CD14-positive monocyte (primary cell): Measurements from ENCODE around the gene MTMR12. TPM values are rescaled to one million over a fixed set of nuclear protein-coding genes. Genes with fewer than 3 reads are reported as not detected.
A peak's percentile ranks its signal among the peaks of the same experiment; 100 is the strongest.

Experiments used
- DNase-seq, 3 donors: peaks; one replicate each; pipeline ENCODE4 v3.0.0-alpha.2; 2011 to 2022
- H2AFZ ChIP-seq: 2 replicates; pipeline ENCODE4 v1.6.0; 2012; ENCODE audit warnings: mild to moderate bottlenecking, low read depth, low read length, inconsistent platforms; ENCODE audit not compliant: insufficient read depth, poor library complexity, severe bottlenecking
- H3K27ac ChIP-seq, 2 donors: 1 replicate in 1 of 2; 2 replicates in 1 of 2; pipeline ENCODE4 v1.5.1; 2012 to 2013; ENCODE audit warnings: low read length in 2 of 2, control low read depth in 1 of 2, inconsistent platforms in 1 of 2, low read depth in 1 of 2, mild to moderate bottlenecking in 1 of 2
- H3K27me3 ChIP-seq, 2 donors: one replicate each; pipeline versions ENCODE4 v1.6.0 to v1.6.1; 2011 to 2013; ENCODE audit warnings: low read length in 2 of 2; ENCODE audit not compliant: control insufficient read depth in 2 of 2, insufficient read depth in 2 of 2
- H3K36me3 ChIP-seq, 2 donors: replicated peaks in 1 of 2; 1 replicate in 1 of 2; 2 replicates in 1 of 2; pipeline versions ENCODE4 v1.5.1 to v1.6.1; 2012 to 2013; ENCODE audit warnings: low read length in 2 of 2, control low read depth in 1 of 2, inconsistent platforms in 1 of 2, mild to moderate bottlenecking in 1 of 2; ENCODE audit not compliant: insufficient read depth in 2 of 2, control insufficient read depth in 1 of 2
- H3K4me1 ChIP-seq, 2 donors: 1 replicate in 1 of 2; 2 replicates in 1 of 2; pipeline versions ENCODE4 v1.5.1 to v1.6.1; 2012 to 2013; ENCODE audit warnings: low read length in 2 of 2, control low read depth in 1 of 2, inconsistent platforms in 1 of 2, mild to moderate bottlenecking in 1 of 2, moderate library complexity in 1 of 2; ENCODE audit not compliant: insufficient read depth in 2 of 2, control insufficient read depth in 1 of 2
- H3K4me2 ChIP-seq: replicated peaks from 2 replicates; pipeline ENCODE3; 2012; ENCODE audit warnings: low read length, moderate library complexity, mild to moderate bottlenecking; ENCODE audit not compliant: poor library complexity, severe bottlenecking; ENCODE audit errors: extremely low read depth
- H3K4me3 ChIP-seq, 3 experiments: fragments of 200-600 bp in 1 of 3; sonication (generic) in 1 of 3; replicated peaks in 1 of 3; 1 replicate in 2 of 3; 2 replicates in 1 of 3; pipeline ENCODE4 v1.5.1; 2011 to 2013; ENCODE audit warnings: low read length in 3 of 3, mild to moderate bottlenecking in 3 of 3, control low read depth in 2 of 3, low read depth in 2 of 3, inconsistent platforms in 1 of 3, moderate library complexity in 1 of 3
- H3K79me2 ChIP-seq: 2 replicates; pipeline ENCODE4 v1.6.0; 2012; ENCODE audit warnings: mild to moderate bottlenecking, control low read depth, inconsistent platforms, low read length, moderate library complexity; ENCODE audit not compliant: insufficient read depth
- H3K9ac ChIP-seq: 2 replicates; pipeline ENCODE4 v1.6.0; 2017; ENCODE audit warnings: low read length, mild to moderate bottlenecking; ENCODE audit not compliant: insufficient read depth, poor library complexity, severe bottlenecking
- H3K9me3 ChIP-seq, 2 donors: replicated peaks in 1 of 2; 1 replicate in 1 of 2; 2 replicates in 1 of 2; pipeline versions ENCODE4 v1.5.1 to v1.6.1; 2012 to 2013; ENCODE audit warnings: low read length in 2 of 2, control low read depth in 1 of 2; ENCODE audit not compliant: control insufficient read depth in 1 of 2, insufficient read depth in 1 of 2
- H4K20me1 ChIP-seq: 2 replicates; pipeline ENCODE4 v1.6.0; 2012; ENCODE audit warnings: mild to moderate bottlenecking, low read length, control low read depth, moderate library complexity; ENCODE audit not compliant: insufficient read depth
- H3K27ac Mint-ChIP-seq, 7 donors: one replicate each; pipeline ENCODE4 v1.8.0; 2020; ENCODE audit warnings: mild to moderate bottlenecking in 7 of 7, mixed read lengths in 7 of 7, moderate library complexity in 6 of 7, inconsistent platforms in 2 of 7
- H3K27me3 Mint-ChIP-seq, 3 donors: one replicate each; pipeline ENCODE4 v1.8.0; 2021 to 2022; ENCODE audit warnings: low read depth in 3 of 3, mild to moderate bottlenecking in 3 of 3, mixed read lengths in 3 of 3, moderate library complexity in 3 of 3, inconsistent platforms in 1 of 3
- H3K36me3 Mint-ChIP-seq, 2 donors: one replicate each; pipeline ENCODE4 v1.8.0; 2020; ENCODE audit warnings: mixed read lengths in 2 of 2, inconsistent platforms in 1 of 2, mild to moderate bottlenecking in 1 of 2
- H3K4me1 Mint-ChIP-seq: one replicate; pipeline ENCODE4 v1.8.0; 2020; ENCODE audit warnings: mild to moderate bottlenecking, mixed read lengths
- H3K4me3 Mint-ChIP-seq, 2 donors: one replicate each; pipeline ENCODE4 v1.8.0; 2020; ENCODE audit warnings: mild to moderate bottlenecking in 2 of 2, mixed read lengths in 2 of 2, moderate library complexity in 1 of 2
- H3K9me3 Mint-ChIP-seq, 7 donors: one replicate each; pipeline ENCODE4 v1.8.0; 2020 to 2022; ENCODE audit warnings: mixed read lengths in 7 of 7, mild to moderate bottlenecking in 6 of 7, moderate library complexity in 6 of 7, inconsistent platforms in 2 of 7
- CTCF ChIP-seq: fragments of 200-600 bp; IDR thresholded peaks from one replicate; pipeline ENCODE4 v1.8.0; 2022; ENCODE audit warnings: antibody characterized with exemption, mild to moderate bottlenecking
- WGBS: methylation state at CpG from one replicate; pipeline ENCODE4 v1.1.5; 2013; ENCODE audit warnings: missing lambda C conversion rate; ENCODE audit not compliant: insufficient coverage; 5-methylcytosine and 5-hydroxymethylcytosine counted together
- intact Hi-C, 2 donors: fragments of 100-400 bp; cut with micrococcal nuclease; formaldehyde crosslinking; loops; one replicate each; pipeline versions ENCODE4 v1.15.0 to v1.15.1; 2023
- polyA plus RNA-seq, 3 donors: library from polyadenylated mRNA; depleted of rRNA in 1 of 3; unstranded in 2 of 3; stranded (reverse) in 1 of 3; fragments of 300-500 nt in 2 of 3; fragments of >200 nt in 1 of 3; fragmentation: Illumina TruSeq in 2 of 3; gene quantifications; 1 replicate in 2 of 3; 2 replicates in 1 of 3; pipeline ENCODE4 v1.2.3, GENCODE V29; 2012 to 2021

Gene MTMR12
- polyA plus RNA-seq, 3 donors: 10.3 to 19.0 (median 17.3) TPM

GRCh38 chr5:32195265-32195664, 117.5 kb downstream of the MTMR12 start:
- intact Hi-C loops: no loop called here
- peak overlapping the region in 1 of 2 donors; percentile 4 for H3K4me3 Mint-ChIP-seq
- no peak overlapping the region for H3K27ac Mint-ChIP-seq

GRCh38 chr5:32193591-32193990, 119.1 kb downstream of the MTMR12 start:
- Histone ChIP-seq H3K36me3 (no peaks in the 10 kb centered on the region), H2AFZ (peak overlapping the region; percentile 58), H3K27ac (peak overlapping the region; percentile 32 to 47), H3K79me2 (no peaks in the 10 kb centered on the region), H3K27me3 (no peaks in the 10 kb centered on the region), H3K9me3 (no peaks in the 10 kb centered on the region), H3K4me2 (peak overlapping the region; percentile 71), H3K4me1 (peaks cover 12% of the 10 kb centered on the region in 2 donors), H3K4me3 (peak overlapping the region in 2 of 3 experiments; percentile 25 to 56), H4K20me1 (no peaks in the 10 kb centered on the region), H3K9ac (no peak overlapping the region)
- H3K4me3 Mint-ChIP-seq: peak overlapping the region; percentile 66 to 85
- peaks cover 0 to 1% (median 0%) of the 10 kb centered on the region in 3 donors for H3K27me3 Mint-ChIP-seq
- peak; percentile 61 to 72 (median 62) for DNase-seq
- H3K4me1 Mint-ChIP-seq: peaks cover 15% of the 10 kb centered on the region
- 0% methylated on average over 7 of the region's 7 CpGs for WGBS
- no peaks in the 10 kb centered on the region for H3K36me3 Mint-ChIP-seq
- intact Hi-C loops: no loop called here
- peak overlapping the region; percentile 24 to 87 (median 81) for H3K27ac Mint-ChIP-seq
- peaks cover 0 to 3% (median 0%) of the 10 kb centered on the region in 7 donors for H3K9me3 Mint-ChIP-seq
- no peak for TF ChIP-seq CTCF

More at GRCh38 chr5:32195265-32195664, 117.5 kb downstream of the MTMR12 start:
- no peak for DNase-seq
- Mint-ChIP-seq H3K27me3 (peaks cover 0 to 1% (median 0%) of the 10 kb centered on the region in 3 donors), H3K36me3 (no peaks in the 10 kb centered on the region), H3K9me3 (no peaks in the 10 kb centered on the region), H3K4me1 (peaks cover 18% of the 10 kb centered on the region)
- no peak for TF ChIP-seq CTCF
- Histone ChIP-seq H3K27me3 (no peaks in the 10 kb centered on the region), H3K4me1 (peaks cover 13 to 16% of the 10 kb centered on the region in 2 donors), H3K4me3 (no peak overlapping the region), H3K9me3 (no peaks in the 10 kb centered on the region), H3K4me2 (no peak overlapping the region), H3K36me3 (no peaks in the 10 kb centered on the region), H2AFZ (no peak overlapping the region), H3K27ac (no peak overlapping the region), H3K79me2 (no peaks in the 10 kb centered on the region), H4K20me1 (no peaks in the 10 kb centered on the region), H3K9ac (no peak overlapping the region)
- 100% methylated on average over 1 of the region's 5 CpGs for WGBS
